Measurements from ENCODE around the gene ANKRD35.
"Not testable (repeated sequence)": the region's sequence is repeated elsewhere in the genome, so short reads cannot be mapped to it uniquely, and the experiment has no call there.

ANKRD35 gene

GRCh38 chr1:145885738-145886287, at the start of gene ANKRD35:
TSS of gene ANKRD35 (minus strand) at chr1:145885866. CDS start at chr1:145885758, 108 bp downstream.
- DNase-seq = no peak

GRCh38 chr1:145932522-145933009, 46.9 kb upstream of the ANKRD35 start:
- DNase-seq = not testable (repeated sequence)

GRCh38 chr1:145927916-145928643, 42.4 kb upstream of the ANKRD35 start:
- peak; percentile 71 for DNase-seq

- DNase-seq = peak; percentile 99
These were observed 41.6 kb upstream of the ANKRD35 start, which contains the start of gene RBM8A for GRCh38 chr1:145927063-145927886. TSS of gene RBM8A (minus strand) at chr1:145927484. CDS start at chr1:145927426, 58 bp downstream.

- DNase-seq = no peak
These were observed 41.0 kb upstream of the ANKRD35 start for GRCh38 chr1:145926686-145927062.

- no peak for DNase-seq
These were observed 36.6 kb upstream of the ANKRD35 start for GRCh38 chr1:145922266-145922665.

- DNase-seq = not testable (repeated sequence)
These were observed 34.6 kb upstream of the ANKRD35 start for GRCh38 chr1:145920297-145920696.

- peak; percentile 24 for DNase-seq
These were observed 33.6 kb upstream of the ANKRD35 start for GRCh38 chr1:145918992-145919939.

GRCh38 chr1:145918144-145918991, 32.7 kb upstream of the ANKRD35 start, which contains the start of gene PEX11B:
TSS of gene PEX11B (minus strand) at chr1:145918717. CDS start at chr1:145918688, 29 bp downstream.
- peak; percentile 83 for DNase-seq

- DNase-seq = no peak
These were observed 31.9 kb upstream of the ANKRD35 start for GRCh38 chr1:145917595-145917994.

GRCh38 chr1:145916745-145917144, 31.1 kb upstream of the ANKRD35 start:
- no peak for DNase-seq

GRCh38 chr1:145912128-145912641, 26.5 kb upstream of the ANKRD35 start:
- DNase-seq = no peak

- DNase-seq = no peak
These were observed 23.0 kb upstream of the ANKRD35 start for GRCh38 chr1:145908653-145909052.

- no peak for DNase-seq
These were observed 21.5 kb upstream of the ANKRD35 start for GRCh38 chr1:145906954-145907753.

GRCh38 chr1:145901312-145902021, 15.8 kb upstream of the ANKRD35 start:
- no peak for DNase-seq

GRCh38 chr1:145898756-145899155, 13.1 kb upstream of the ANKRD35 start:
- DNase-seq = no peak

- DNase-seq = no peak
These were observed 12.3 kb upstream of the ANKRD35 start for GRCh38 chr1:145897969-145898368.

- DNase-seq = no peak
These were observed 9.8 kb upstream of the ANKRD35 start for GRCh38 chr1:145895471-145895870.

- DNase-seq = no peak
These were observed 7.8 kb upstream of the ANKRD35 start for GRCh38 chr1:145893306-145894055.

Data from DMS79 treated with DMSO at 0.1 percent for 48 hours (cell line).